HepG2 (cell line): ENCODE measurements around the gene AIF1. TPM values are rescaled to one million over a fixed set of nuclear protein-coding genes. Genes with fewer than 3 reads are reported as not detected.

Source experiments
- DMAP1 ChIP-seq: IDR thresholded peaks from 2 replicates; pipeline ENCODE4 v1.6.1; 2016
- GLI4 ChIP-seq: sonication (generic); formaldehyde crosslinking; IDR thresholded peaks from 2 replicates; pipeline ENCODE4 v1.5.1; 2020; ENCODE audit warnings: missing genetic modification reagents, mild to moderate bottlenecking, moderate library complexity, borderline replicate concordance
- IRX3 ChIP-seq: sonication (generic); formaldehyde crosslinking; IDR thresholded peaks from 2 replicates; pipeline ENCODE4 v1.8.1; 2023; ENCODE audit warnings: mild to moderate bottlenecking, low read depth, missing genetic modification reagents, borderline replicate concordance
- ISL2 ChIP-seq: sonication (generic); formaldehyde crosslinking; IDR thresholded peaks from 2 replicates; pipeline ENCODE4 v1.5.0; 2020; ENCODE audit warnings: missing genetic modification reagents
- KDM2A ChIP-seq: sonication (generic); formaldehyde crosslinking; IDR thresholded peaks from 2 replicates; pipeline ENCODE4 v1.4.0; 2020; ENCODE audit warnings: low read depth, missing genetic modification reagents, borderline replicate concordance
- TSC22D2 ChIP-seq: sonication (generic); formaldehyde crosslinking; IDR thresholded peaks from 2 replicates; pipeline ENCODE4 v1.5.1; 2020; ENCODE audit warnings: missing genetic modification reagents, mild to moderate bottlenecking, borderline replicate concordance
- ZNF235 ChIP-seq: sonication (generic); formaldehyde crosslinking; IDR thresholded peaks from 2 replicates; pipeline ENCODE4 v1.8.1; 2023; ENCODE audit warnings: mild to moderate bottlenecking, missing genetic modification reagents, borderline replicate concordance
- polyA plus RNA-seq, 8 experiments: library from polyadenylated mRNA; depleted of rRNA in 3 of 8; stranded (reverse) in 7 of 8; unstranded in 1 of 8; fragments of >200 nt; fragmentation: Illumina TruSeq in 4 of 8; extraction: Trizol in 4 of 8; gene quantifications; 2 replicates each; pipeline versions ENCODE4 v1.2.1 to v1.2.3, GENCODE V29; 2011 to 2016; ENCODE audit warnings: low read depth in 4 of 8, missing spikeins in 1 of 8, mixed read lengths in 1 of 8; ENCODE audit not compliant: insufficient read depth in 1 of 8
- total RNA-seq, 5 experiments: library from RNA; depleted of rRNA; stranded (reverse); fragments of >200 nt; fragmentation: Illumina TruSeq; extraction: Trizol; gene quantifications; 2 replicates each; pipeline ENCODE4 v1.2.3, GENCODE V29; 2016; ENCODE audit warnings: low read depth in 1 of 5
- TF ChIP-seq, protein P1 (sequence below): sonication (generic); formaldehyde crosslinking; IDR thresholded peaks from 2 replicates; pipeline ENCODE4 v1.5.0; 2020; ENCODE audit warnings: missing genetic modification reagents
- TF ChIP-seq, protein P2 (sequence below): sonication (generic); formaldehyde crosslinking; IDR thresholded peaks from 2 replicates; pipeline ENCODE4 v1.5.1; 2020; ENCODE audit warnings: mild to moderate bottlenecking, missing genetic modification reagents, moderate library complexity
- TF ChIP-seq, protein P3 (sequence below): sonication (generic); formaldehyde crosslinking; IDR thresholded peaks from 2 replicates; pipeline ENCODE4 v1.5.0; 2020; ENCODE audit warnings: mild to moderate bottlenecking, missing genetic modification reagents

AIF1 gene
- total and polyA plus RNA-seq, 2 of the 13 experiments (the other 11 are each of a cell fraction or from before 2014, with no cell fraction given), result 1.5 TPM; not detected in 1

DNA sequence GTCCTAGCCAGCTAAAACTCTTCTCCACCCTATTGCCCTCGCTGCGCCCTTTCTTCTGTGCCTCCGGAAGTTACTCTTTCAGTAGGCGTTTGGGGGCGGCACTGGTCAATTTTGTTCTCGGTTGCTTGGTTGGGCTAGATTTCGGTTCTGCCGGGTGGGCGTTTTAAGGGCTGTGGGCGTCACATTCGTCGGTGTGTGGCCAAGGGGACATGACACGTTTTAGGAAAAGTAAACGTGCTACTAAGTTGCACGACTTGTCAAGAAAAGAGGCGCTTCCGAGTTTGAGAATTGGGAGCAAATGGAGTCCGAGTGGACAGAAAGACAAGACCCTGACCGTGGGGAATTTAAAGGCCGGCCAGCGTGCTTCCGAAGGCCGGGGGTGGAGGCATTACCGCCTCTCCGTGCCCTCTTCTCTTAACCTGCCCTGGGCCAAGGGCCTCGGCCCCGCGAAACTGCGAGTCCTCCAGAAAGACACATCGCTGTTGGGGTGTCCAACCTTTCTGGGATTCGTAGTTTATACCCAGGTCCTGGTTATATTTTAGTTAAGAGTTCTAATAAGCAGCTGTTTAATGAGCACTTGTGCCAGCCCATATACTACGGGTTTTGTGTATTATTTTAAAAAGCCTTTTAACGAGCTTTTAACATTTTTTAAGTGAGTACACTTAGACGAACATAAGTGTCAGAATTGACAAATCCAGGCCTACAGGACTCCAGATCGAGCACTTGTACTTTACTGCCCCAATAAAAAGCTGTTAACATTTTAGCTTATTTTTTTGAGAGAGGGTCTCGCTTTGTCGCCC lies 38.1 kb downstream of the AIF1 start (continued):
- TF ChIP-seq GLI4 (no peak; the same call in 1 of the 2 replicates), DMAP1 (CRISPR knock-in tag) (peak; percentile 61; the same call in 1 of the 2 replicates), IRX3 (CRISPR knock-in tag) (0 out of 2 replicates have a peak, but pooled peaks have one; percentile 39), ISL2 (CRISPR knock-in tag) (no peak; the same call in 1 of the 2 replicates), ZNF235 (CRISPR knock-in tag) (0 out of 2 replicates have a peak, but pooled peaks have one; percentile 87), KDM2A (CRISPR knock-in tag) (no peak), TSC22D2 (no peak)
- TF ChIP-seq, protein P1, sequence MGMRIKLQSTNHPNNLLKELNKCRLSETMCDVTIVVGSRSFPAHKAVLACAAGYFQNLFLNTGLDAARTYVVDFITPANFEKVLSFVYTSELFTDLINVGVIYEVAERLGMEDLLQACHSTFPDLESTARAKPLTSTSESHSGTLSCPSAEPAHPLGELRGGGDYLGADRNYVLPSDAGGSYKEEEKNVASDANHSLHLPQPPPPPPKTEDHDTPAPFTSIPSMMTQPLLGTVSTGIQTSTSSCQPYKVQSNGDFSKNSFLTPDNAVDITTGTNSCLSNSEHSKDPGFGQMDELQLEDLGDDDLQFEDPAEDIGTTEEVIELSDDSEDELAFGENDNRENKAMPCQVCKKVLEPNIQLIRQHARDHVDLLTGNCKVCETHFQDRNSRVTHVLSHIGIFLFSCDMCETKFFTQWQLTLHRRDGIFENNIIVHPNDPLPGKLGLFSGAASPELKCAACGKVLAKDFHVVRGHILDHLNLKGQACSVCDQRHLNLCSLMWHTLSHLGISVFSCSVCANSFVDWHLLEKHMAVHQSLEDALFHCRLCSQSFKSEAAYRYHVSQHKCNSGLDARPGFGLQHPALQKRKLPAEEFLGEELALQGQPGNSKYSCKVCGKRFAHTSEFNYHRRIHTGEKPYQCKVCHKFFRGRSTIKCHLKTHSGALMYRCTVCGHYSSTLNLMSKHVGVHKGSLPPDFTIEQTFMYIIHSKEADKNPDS (CRISPR knock-in tag), result no peak
- TF ChIP-seq, protein P2, sequence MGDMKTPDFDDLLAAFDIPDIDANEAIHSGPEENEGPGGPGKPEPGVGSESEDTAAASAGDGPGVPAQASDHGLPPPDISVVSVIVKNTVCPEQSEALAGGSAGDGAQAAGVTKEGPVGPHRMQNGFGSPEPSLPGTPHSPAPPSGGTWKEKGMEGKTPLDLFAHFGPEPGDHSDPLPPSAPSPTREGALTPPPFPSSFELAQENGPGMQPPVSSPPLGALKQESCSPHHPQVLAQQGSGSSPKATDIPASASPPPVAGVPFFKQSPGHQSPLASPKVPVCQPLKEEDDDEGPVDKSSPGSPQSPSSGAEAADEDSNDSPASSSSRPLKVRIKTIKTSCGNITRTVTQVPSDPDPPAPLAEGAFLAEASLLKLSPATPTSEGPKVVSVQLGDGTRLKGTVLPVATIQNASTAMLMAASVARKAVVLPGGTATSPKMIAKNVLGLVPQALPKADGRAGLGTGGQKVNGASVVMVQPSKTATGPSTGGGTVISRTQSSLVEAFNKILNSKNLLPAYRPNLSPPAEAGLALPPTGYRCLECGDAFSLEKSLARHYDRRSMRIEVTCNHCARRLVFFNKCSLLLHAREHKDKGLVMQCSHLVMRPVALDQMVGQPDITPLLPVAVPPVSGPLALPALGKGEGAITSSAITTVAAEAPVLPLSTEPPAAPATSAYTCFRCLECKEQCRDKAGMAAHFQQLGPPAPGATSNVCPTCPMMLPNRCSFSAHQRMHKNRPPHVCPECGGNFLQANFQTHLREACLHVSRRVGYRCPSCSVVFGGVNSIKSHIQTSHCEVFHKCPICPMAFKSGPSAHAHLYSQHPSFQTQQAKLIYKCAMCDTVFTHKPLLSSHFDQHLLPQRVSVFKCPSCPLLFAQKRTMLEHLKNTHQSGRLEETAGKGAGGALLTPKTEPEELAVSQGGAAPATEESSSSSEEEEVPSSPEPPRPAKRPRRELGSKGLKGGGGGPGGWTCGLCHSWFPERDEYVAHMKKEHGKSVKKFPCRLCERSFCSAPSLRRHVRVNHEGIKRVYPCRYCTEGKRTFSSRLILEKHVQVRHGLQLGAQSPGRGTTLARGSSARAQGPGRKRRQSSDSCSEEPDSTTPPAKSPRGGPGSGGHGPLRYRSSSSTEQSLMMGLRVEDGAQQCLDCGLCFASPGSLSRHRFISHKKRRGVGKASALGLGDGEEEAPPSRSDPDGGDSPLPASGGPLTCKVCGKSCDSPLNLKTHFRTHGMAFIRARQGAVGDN (CRISPR knock-in tag), result no peak; the same call in 1 of the 2 replicates
- TF ChIP-seq, protein P3, sequence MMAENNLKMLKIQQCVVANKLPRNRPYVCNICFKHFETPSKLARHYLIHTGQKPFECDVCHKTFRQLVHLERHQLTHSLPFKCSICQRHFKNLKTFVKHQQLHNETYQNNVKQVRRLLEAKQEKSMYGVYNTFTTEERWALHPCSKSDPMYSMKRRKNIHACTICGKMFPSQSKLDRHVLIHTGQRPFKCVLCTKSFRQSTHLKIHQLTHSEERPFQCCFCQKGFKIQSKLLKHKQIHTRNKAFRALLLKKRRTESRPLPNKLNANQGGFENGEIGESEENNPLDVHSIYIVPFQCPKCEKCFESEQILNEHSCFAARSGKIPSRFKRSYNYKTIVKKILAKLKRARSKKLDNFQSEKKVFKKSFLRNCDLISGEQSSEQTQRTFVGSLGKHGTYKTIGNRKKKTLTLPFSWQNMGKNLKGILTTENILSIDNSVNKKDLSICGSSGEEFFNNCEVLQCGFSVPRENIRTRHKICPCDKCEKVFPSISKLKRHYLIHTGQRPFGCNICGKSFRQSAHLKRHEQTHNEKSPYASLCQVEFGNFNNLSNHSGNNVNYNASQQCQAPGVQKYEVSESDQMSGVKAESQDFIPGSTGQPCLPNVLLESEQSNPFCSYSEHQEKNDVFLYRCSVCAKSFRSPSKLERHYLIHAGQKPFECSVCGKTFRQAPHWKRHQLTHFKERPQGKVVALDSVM, result no peak
